ENCODE data around the gene FAM124B. TPM values are rescaled to one million over a fixed set of nuclear protein-coding genes. Genes with fewer than 3 reads are reported as not detected.

Gene FAM124B, protein sequence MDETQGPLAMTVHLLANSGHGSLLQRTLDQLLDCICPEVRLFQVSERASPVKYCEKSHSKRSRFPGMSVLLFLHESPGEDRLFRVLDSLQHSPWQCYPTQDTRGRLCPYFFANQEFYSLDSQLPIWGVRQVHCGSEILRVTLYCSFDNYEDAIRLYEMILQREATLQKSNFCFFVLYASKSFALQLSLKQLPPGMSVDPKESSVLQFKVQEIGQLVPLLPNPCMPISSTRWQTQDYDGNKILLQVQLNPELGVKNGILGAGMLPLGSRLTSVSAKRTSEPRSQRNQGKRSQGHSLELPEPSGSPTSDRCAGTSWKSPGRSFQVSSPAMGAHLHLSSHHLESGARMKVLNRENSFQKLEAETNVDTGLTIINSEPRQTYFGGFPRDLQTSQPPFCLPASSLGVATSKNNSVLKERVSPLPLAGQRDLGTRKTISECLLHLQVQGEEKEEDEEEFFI
- total RNA-seq (2012; rRNA removed): under 0.01 and 0.44 TPM in 2 replicates

GRCh38 chr2:224401641-224402342 lies at the start of gene FAM124B:
Gene FAM124B (minus strand): TSS chr2:224402107. CDS start chr2:224401768, 339 bp downstream.
- Histone ChIP-seq H3K9me3 (replicated peaks; ENCODE audit: low read length) (peaks cover 4% of the 10 kb centered on the region), H3K4me2 (ENCODE audit: low read length) (peak within 1 kb of the TSS; percentile 66), H3K4me3 (ENCODE audit: low read length) (no peak within 1 kb of the TSS), H3K9ac (ENCODE audit: low read depth, low read length) (no peak within 1 kb of the TSS), H3K4me1 (ENCODE audit: control insufficient read depth, insufficient read depth, low read length) (peaks cover 7% of the 10 kb centered on the region), H3K36me3 (ENCODE audit: insufficient read depth, low read length) (no peaks in the 10 kb centered on the region), H3K27me3 (ENCODE audit: control insufficient read depth, insufficient read depth, low read length) (no peaks in the 10 kb centered on the region)

GRCh38 chr2:224449212-224450147 lies 47.6 kb upstream of the FAM124B start:
- H3K4me1 ChIP-seq (ENCODE audit: control insufficient read depth, insufficient read depth, low read length): no peaks in the 10 kb centered on the region

GRCh38 chr2:224448236-224448635 lies 46.3 kb upstream of the FAM124B start:
- Histone ChIP-seq H3K27me3 (ENCODE audit: control insufficient read depth, insufficient read depth, low read length) (no peaks in the 10 kb centered on the region), H3K4me2 (ENCODE audit: low read length) (no peak overlapping the region), H3K4me3 (ENCODE audit: low read length) (no peak overlapping the region), H3K9me3 (replicated peaks; ENCODE audit: low read length) (no peaks in the 10 kb centered on the region), H3K36me3 (ENCODE audit: insufficient read depth, low read length) (no peaks in the 10 kb centered on the region), H3K9ac (ENCODE audit: low read depth, low read length) (no peak overlapping the region), H3K4me1 (ENCODE audit: control insufficient read depth, insufficient read depth, low read length) (no peaks in the 10 kb centered on the region)

More at GRCh38 chr2:224449212-224450147, 47.6 kb upstream of the FAM124B start:
- H3K9me3 ChIP-seq (replicated peaks; ENCODE audit: low read length): no peaks in the 10 kb centered on the region
- no peak overlapping the region for H3K9ac ChIP-seq (ENCODE audit: low read depth, low read length)
- no peaks in the 10 kb centered on the region for H3K36me3 ChIP-seq (ENCODE audit: insufficient read depth, low read length)
- no peaks in the 10 kb centered on the region for H3K27me3 ChIP-seq (ENCODE audit: control insufficient read depth, insufficient read depth, low read length)
- H3K4me2 ChIP-seq (ENCODE audit: low read length): no peak overlapping the region
- H3K4me3 ChIP-seq (ENCODE audit: low read length): no peak overlapping the region

DNA sequence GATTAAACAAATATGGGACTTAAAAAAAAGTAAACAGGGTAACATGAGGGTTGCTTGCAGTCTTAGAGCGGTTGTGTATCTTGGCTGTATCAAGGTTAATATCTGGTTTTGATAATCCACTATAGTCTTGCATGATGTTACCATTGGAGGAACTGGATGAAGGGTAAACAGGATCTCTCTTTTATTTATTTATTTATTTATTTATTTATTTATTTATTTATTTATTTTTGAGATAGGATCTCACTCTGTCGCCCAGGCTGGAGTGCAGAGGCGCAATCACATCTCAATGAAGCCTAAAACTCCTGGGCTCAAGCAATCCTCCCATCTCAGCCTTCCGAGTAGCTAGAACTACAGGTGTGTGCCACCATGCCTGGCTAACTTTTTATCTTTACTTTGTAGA lies 42.9 kb upstream of the FAM124B start:
- H3K9ac ChIP-seq (ENCODE audit: low read depth, low read length): no peak overlapping the region
- no peaks in the 10 kb centered on the region for H3K36me3 ChIP-seq (ENCODE audit: insufficient read depth, low read length)
- no peaks in the 10 kb centered on the region for H3K4me1 ChIP-seq (ENCODE audit: control insufficient read depth, insufficient read depth, low read length)
- H3K9me3 ChIP-seq (replicated peaks; ENCODE audit: low read length): no peaks in the 10 kb centered on the region
- no peak overlapping the region for H3K4me3 ChIP-seq (ENCODE audit: low read length)
- no peak overlapping the region for H3K4me2 ChIP-seq (ENCODE audit: low read length)
- peaks cover 3% of the 10 kb centered on the region for H3K27me3 ChIP-seq (ENCODE audit: control insufficient read depth, insufficient read depth, low read length)

GRCh38 chr2:224444021-224444420 lies 42.1 kb upstream of the FAM124B start:
- no peaks in the 10 kb centered on the region for H3K9me3 ChIP-seq (replicated peaks; ENCODE audit: low read length)
- H3K36me3 ChIP-seq (ENCODE audit: insufficient read depth, low read length): no peaks in the 10 kb centered on the region
- H3K4me2 ChIP-seq (ENCODE audit: low read length): no peak overlapping the region
- no peak overlapping the region for H3K9ac ChIP-seq (ENCODE audit: low read depth, low read length)
- no peaks in the 10 kb centered on the region for H3K4me1 ChIP-seq (ENCODE audit: control insufficient read depth, insufficient read depth, low read length)
- no peak overlapping the region for H3K4me3 ChIP-seq (ENCODE audit: low read length)
- H3K27me3 ChIP-seq (ENCODE audit: control insufficient read depth, insufficient read depth, low read length): peaks cover 3% of the 10 kb centered on the region

DNA sequence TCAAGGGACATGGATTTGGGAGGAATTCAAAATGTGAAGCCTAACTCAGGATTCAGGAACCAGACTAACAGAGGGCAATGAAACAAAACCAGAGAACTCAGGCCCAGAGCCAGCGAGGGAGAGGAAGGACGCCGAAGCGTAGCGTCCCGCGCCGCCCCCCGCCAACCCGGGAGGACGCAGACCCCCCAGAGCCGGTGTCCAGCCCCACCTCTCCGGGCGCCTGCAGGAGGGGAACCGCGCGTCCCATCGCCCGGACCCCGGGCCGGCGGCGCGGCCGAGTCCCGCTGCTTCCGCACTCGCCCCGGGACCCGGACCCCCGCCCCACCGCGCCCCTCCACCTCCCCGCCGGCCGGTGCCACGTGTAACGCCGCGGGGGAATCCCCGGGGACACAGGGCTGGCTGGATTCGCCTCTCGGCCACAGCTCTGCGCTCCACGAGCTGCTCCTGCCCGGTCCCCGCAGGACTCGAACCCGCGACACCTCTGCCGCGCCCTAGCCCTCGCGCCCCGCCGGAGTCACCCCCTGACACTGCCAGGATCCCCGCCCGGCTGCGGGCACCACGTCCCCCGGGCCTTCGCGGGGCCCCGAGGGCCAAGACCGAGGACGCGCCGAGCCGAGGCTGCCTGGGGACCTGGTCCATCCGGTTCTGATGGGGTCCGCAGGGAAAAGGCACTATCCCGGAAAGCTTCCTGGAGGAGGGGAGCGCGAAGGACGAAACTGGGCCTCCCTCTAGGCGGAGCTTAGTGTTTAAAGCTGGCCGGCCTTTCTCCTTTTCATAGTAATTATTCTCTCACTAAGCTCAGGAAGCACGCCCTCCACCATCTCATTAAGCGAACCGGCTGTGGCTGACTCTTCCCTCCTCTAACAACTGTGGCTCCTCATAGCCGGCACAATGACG lies 40.4 kb upstream of the FAM124B start:
- no peaks in the 10 kb centered on the region for H3K4me1 ChIP-seq (ENCODE audit: control insufficient read depth, insufficient read depth, low read length)
- peak overlapping the region; percentile 76 for H3K4me3 ChIP-seq (ENCODE audit: low read length)
- H3K4me2 ChIP-seq (ENCODE audit: low read length): peak overlapping the region; percentile 95
- peaks cover 12% of the 10 kb centered on the region for H3K27me3 ChIP-seq (ENCODE audit: control insufficient read depth, insufficient read depth, low read length)
- H3K9me3 ChIP-seq (replicated peaks; ENCODE audit: low read length): no peaks in the 10 kb centered on the region
- H3K9ac ChIP-seq (ENCODE audit: low read depth, low read length): peak overlapping the region; percentile 78
- H3K36me3 ChIP-seq (ENCODE audit: insufficient read depth, low read length): no peaks in the 10 kb centered on the region

GRCh38 chr2:224440988-224441387 lies 39.1 kb upstream of the FAM124B start:
- no peaks in the 10 kb centered on the region for H3K9me3 ChIP-seq (replicated peaks; ENCODE audit: low read length)
- H3K4me3 ChIP-seq (ENCODE audit: low read length): no peak overlapping the region
- no peaks in the 10 kb centered on the region for H3K4me1 ChIP-seq (ENCODE audit: control insufficient read depth, insufficient read depth, low read length)
- H3K9ac ChIP-seq (ENCODE audit: low read depth, low read length): no peak overlapping the region
- peaks cover 21% of the 10 kb centered on the region for H3K27me3 ChIP-seq (ENCODE audit: control insufficient read depth, insufficient read depth, low read length)
- no peak overlapping the region for H3K4me2 ChIP-seq (ENCODE audit: low read length)
- H3K36me3 ChIP-seq (ENCODE audit: insufficient read depth, low read length): no peaks in the 10 kb centered on the region

- peaks cover 23% of the 10 kb centered on the region for H3K27me3 ChIP-seq (ENCODE audit: control insufficient read depth, insufficient read depth, low read length)
- H3K36me3 ChIP-seq (ENCODE audit: insufficient read depth, low read length): no peaks in the 10 kb centered on the region
- no peak overlapping the region for H3K4me3 ChIP-seq (ENCODE audit: low read length)
- no peak overlapping the region for H3K4me2 ChIP-seq (ENCODE audit: low read length)
- H3K9ac ChIP-seq (ENCODE audit: low read depth, low read length): no peak overlapping the region
- no peaks in the 10 kb centered on the region for H3K4me1 ChIP-seq (ENCODE audit: control insufficient read depth, insufficient read depth, low read length)
- H3K9me3 ChIP-seq (replicated peaks; ENCODE audit: low read length): no peaks in the 10 kb centered on the region
Measured at GRCh38 chr2:224438726-224439125, 36.8 kb upstream of the FAM124B start.

- no peaks in the 10 kb centered on the region for H3K36me3 ChIP-seq (ENCODE audit: insufficient read depth, low read length)
- H3K27me3 ChIP-seq (ENCODE audit: control insufficient read depth, insufficient read depth, low read length): peaks cover 23% of the 10 kb centered on the region
- no peak overlapping the region for H3K4me2 ChIP-seq (ENCODE audit: low read length)
- H3K4me1 ChIP-seq (ENCODE audit: control insufficient read depth, insufficient read depth, low read length): no peaks in the 10 kb centered on the region
- H3K9ac ChIP-seq (ENCODE audit: low read depth, low read length): no peak overlapping the region
- no peak overlapping the region for H3K4me3 ChIP-seq (ENCODE audit: low read length)
- H3K9me3 ChIP-seq (replicated peaks; ENCODE audit: low read length): no peaks in the 10 kb centered on the region
Measured at GRCh38 chr2:224436634-224437033, 34.7 kb upstream of the FAM124B start.

DNA sequence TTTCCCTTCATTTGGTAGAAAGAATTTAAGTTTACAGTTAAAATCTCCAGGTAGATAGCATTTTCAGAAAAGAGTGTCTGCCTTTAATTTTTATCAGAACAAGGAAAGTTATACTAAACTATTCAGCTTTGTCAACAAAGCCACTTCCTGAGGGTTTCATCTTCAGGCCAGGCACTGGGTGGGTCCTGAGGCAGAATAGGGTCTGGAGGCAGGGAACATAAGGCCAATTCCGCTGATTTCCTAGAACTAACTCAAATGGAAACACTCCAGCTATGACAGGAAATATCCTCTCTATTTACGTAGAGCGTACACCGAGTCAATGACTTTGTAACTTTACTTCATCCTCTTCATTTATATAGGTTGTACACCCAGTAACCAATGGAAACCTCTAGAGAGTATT lies 32.7 kb upstream of the FAM124B start:
- Histone ChIP-seq H3K4me1 (ENCODE audit: control insufficient read depth, insufficient read depth, low read length) (no peaks in the 10 kb centered on the region), H3K9me3 (replicated peaks; ENCODE audit: low read length) (no peaks in the 10 kb centered on the region), H3K27me3 (ENCODE audit: control insufficient read depth, insufficient read depth, low read length) (peaks cover 20% of the 10 kb centered on the region), H3K36me3 (ENCODE audit: insufficient read depth, low read length) (no peaks in the 10 kb centered on the region), H3K4me2 (ENCODE audit: low read length) (no peak overlapping the region), H3K9ac (ENCODE audit: low read depth, low read length) (no peak overlapping the region), H3K4me3 (ENCODE audit: low read length) (no peak overlapping the region)
